IMR-90 (cell line): ENCODE measurements around the gene SNRNP40. TPM values are rescaled to one million over a fixed set of nuclear protein-coding genes. Genes with fewer than 3 reads are reported as not detected.

ENCODE experiments used
- ATAC-seq: fragments of 200-7000 bp; cut with Tn5 transposase; 2 replicates; pipeline ENCODE4 v1.9.1; 2020; ENCODE audit warnings: low read depth, mild to moderate bottlenecking, moderate library complexity
- BruUV-seq: library from RNA; stranded (reverse); fragments of 400-500 nt; replicated peaks from 2 replicates; lab custom pipeline; 2021; lab: Mats Ljungman, UMichigan
- CTCF ChIA-PET: fragments of 300-600 bp; formaldehyde crosslinking; extraction: SDS; loops from one replicate; lab custom pipeline; 2021; ENCODE audit warnings: antibody characterized with exemption; lab: Yijun Ruan, JAX
- POLR2A ChIA-PET: fragments of 300-600 bp; sonication (Branson Sonifier 250); formaldehyde crosslinking; loops from one replicate; lab custom pipeline; 2022; ENCODE audit warnings: antibody characterized with exemption; ENCODE audit not compliant: unreplicated experiment; lab: Charles Lee
- DNase-seq: peaks from one replicate; pipeline ENCODE4 v3.0.0; 2013
- H2AFZ ChIP-seq: replicated peaks from 2 replicates; pipeline ENCODE3; 2013; ENCODE audit warnings: low read length, mild to moderate bottlenecking; ENCODE audit not compliant: poor library complexity
- H2AK5ac ChIP-seq: 2 replicates; pipeline ENCODE4 v1.6.1; 2013; ENCODE audit warnings: low read depth, low read length, inconsistent platforms
- H2AK9ac ChIP-seq: replicated peaks from 2 replicates; pipeline ENCODE3; 2013; ENCODE audit warnings: mild to moderate bottlenecking, low read depth, low read length, moderate library complexity; ENCODE audit not compliant: poor library complexity
- H2BK120ac ChIP-seq: 2 replicates; pipeline ENCODE4 v1.6.1; 2013; ENCODE audit warnings: low read depth, low read length, inconsistent platforms
- H2BK15ac ChIP-seq: 3 replicates; pipeline ENCODE4 v1.6.1; 2013; ENCODE audit warnings: low read depth, low read length, inconsistent platforms
- H2BK20ac ChIP-seq: 2 replicates; pipeline ENCODE4 v1.6.1; 2013; ENCODE audit warnings: low read depth, mild to moderate bottlenecking, inconsistent platforms, low read length, moderate library complexity
- H2BK5ac ChIP-seq: 2 replicates; pipeline ENCODE4 v1.6.1; 2013; ENCODE audit warnings: mild to moderate bottlenecking, low read depth, low read length, inconsistent platforms; ENCODE audit not compliant: poor library complexity, severe bottlenecking
- H3K14ac ChIP-seq: replicated peaks from 2 replicates; pipeline ENCODE4 v1.6.1; 2013; ENCODE audit warnings: low read depth, low read length, inconsistent platforms
- H3K18ac ChIP-seq: 2 replicates; pipeline ENCODE4 v1.6.1; 2013; ENCODE audit warnings: low read depth, low read length, control low read depth
- H3K23ac ChIP-seq: 2 replicates; pipeline ENCODE4 v1.6.1; 2013; ENCODE audit warnings: low read depth, low read length, inconsistent platforms
- H3K27ac ChIP-seq: 2 replicates; pipeline ENCODE4 v1.5.1; 2013; ENCODE audit warnings: mild to moderate bottlenecking, control low read depth, low read length; ENCODE audit not compliant: insufficient read depth
- H3K27me3 ChIP-seq: 2 replicates; pipeline ENCODE4 v1.6.1; 2013; ENCODE audit warnings: low read length; ENCODE audit not compliant: control insufficient read depth, insufficient read depth
- H3K36me3 ChIP-seq: 2 replicates; pipeline ENCODE4 v1.6.1; 2013; ENCODE audit warnings: low read length, mixed read lengths; ENCODE audit not compliant: control insufficient read depth, insufficient read depth
- H3K4ac ChIP-seq: 2 replicates; pipeline ENCODE4 v1.6.1; 2013; ENCODE audit warnings: low read depth, low read length, inconsistent platforms
- H3K4me1 ChIP-seq: 2 replicates; pipeline ENCODE4 v1.6.1; 2013; ENCODE audit warnings: low read length, mixed read lengths; ENCODE audit not compliant: control insufficient read depth, insufficient read depth
- H3K4me2 ChIP-seq: 2 replicates; pipeline ENCODE4 v1.6.1; 2013; ENCODE audit warnings: low read depth, mild to moderate bottlenecking, control low read depth, low read length, moderate library complexity
- H3K4me3 ChIP-seq: 2 replicates; pipeline ENCODE4 v1.5.1; 2013; ENCODE audit warnings: low read depth, mild to moderate bottlenecking, control low read depth, low read length, moderate library complexity; ENCODE audit not compliant: insufficient read depth
- H3K56ac ChIP-seq: 2 replicates; pipeline ENCODE4 v1.6.1; 2013; ENCODE audit warnings: low read length, inconsistent platforms; ENCODE audit not compliant: insufficient read depth; ENCODE audit errors: extremely low read depth
- H3K79me1 ChIP-seq, 2 experiments: 2 replicates each; pipeline ENCODE4 v1.6.1; 2013; ENCODE audit warnings: low read length in 2 of 2, inconsistent platforms in 1 of 2, low read depth in 1 of 2
- H3K9ac ChIP-seq: 2 replicates; pipeline ENCODE4 v1.6.1; 2013; ENCODE audit warnings: low read depth, low read length, control low read depth
- H3K9me1 ChIP-seq: 2 replicates; pipeline ENCODE4 v1.6.1; 2013; ENCODE audit warnings: low read length, inconsistent platforms; ENCODE audit not compliant: insufficient read depth
- H3K9me3 ChIP-seq: 2 replicates; pipeline ENCODE4 v1.6.1; 2013; ENCODE audit warnings: low read length; ENCODE audit not compliant: control insufficient read depth, insufficient read depth
- H4K20me1 ChIP-seq: 2 replicates; pipeline ENCODE4 v1.6.1; 2013; ENCODE audit warnings: low read length, inconsistent platforms; ENCODE audit not compliant: insufficient read depth
- H4K5ac ChIP-seq: 2 replicates; pipeline ENCODE4 v1.6.1; 2013; ENCODE audit warnings: mild to moderate bottlenecking, low read depth, low read length, control low read depth
- H4K8ac ChIP-seq, 2 experiments: 2 replicates each; pipeline ENCODE4 v1.6.1; 2013; ENCODE audit warnings: low read depth in 2 of 2, low read length in 2 of 2, control low read depth in 1 of 2, inconsistent platforms in 1 of 2
- H4K91ac ChIP-seq: 2 replicates; pipeline ENCODE4 v1.6.1; 2013; ENCODE audit warnings: low read depth, low read length, inconsistent platforms; ENCODE audit not compliant: insufficient read depth
- BHLHE40 ChIP-seq: fragments of 150-350 bp; IDR thresholded peaks from 2 replicates; pipeline ENCODE4 v1.6.1; 2016; ENCODE audit warnings: mild to moderate bottlenecking, low read depth, low read length
- CHD1 ChIP-seq: IDR thresholded peaks from 2 replicates; pipeline ENCODE4 v1.6.1; 2012; ENCODE audit warnings: low read depth, low read length, improper control_type of control experiment
- ELK1 ChIP-seq: fragments of 150-350 bp; IDR thresholded peaks from 2 replicates; pipeline ENCODE4 v1.6.1; 2016; ENCODE audit warnings: low read depth, mild to moderate bottlenecking, low read length, moderate library complexity, borderline replicate concordance
- MAFK ChIP-seq: IDR thresholded peaks from 2 replicates; pipeline ENCODE4 v1.6.1; 2012; ENCODE audit warnings: low read depth, low read length, improper control_type of control experiment
- NFE2L2 ChIP-seq: fragments of 150-350 bp; IDR thresholded peaks from 2 replicates; pipeline ENCODE4 v1.6.1; 2016; ENCODE audit warnings: low read depth, mild to moderate bottlenecking, low read length
- RAD21 ChIP-seq: IDR thresholded peaks from 2 replicates; pipeline ENCODE4 v1.6.1; 2012; ENCODE audit warnings: low read length, improper control_type of control experiment
- RCOR1 ChIP-seq: IDR thresholded peaks from 2 replicates; pipeline ENCODE4 v1.6.1; 2012; ENCODE audit warnings: mild to moderate bottlenecking, low read length, improper control_type of control experiment; ENCODE audit not compliant: insufficient replicate concordance
- WGBS, 2 experiments: methylation state at CpG; one replicate each; pipeline versions ENCODE4 v1.1.5 to v1.1.7; 2013; ENCODE audit warnings: missing lambda C conversion rate in 2 of 2; ENCODE audit not compliant: insufficient read length in 1 of 2; ENCODE audit errors: extremely low coverage in 2 of 2; 5-methylcytosine and 5-hydroxymethylcytosine counted together
- dilution Hi-C: fragments of 300-500 bp; cut with HindIII; formaldehyde crosslinking; loops from one replicate; pipeline ENCODE4 v1.14.3; 2018; ENCODE audit warnings: low sequenced_read_pairs; ENCODE audit not compliant: unreplicated experiment
- in situ Hi-C: fragments of 300-500 bp; cut with MboI; formaldehyde crosslinking; loops from 3 replicates; pipeline ENCODE4 v1.14.3; 2019; ENCODE audit warnings: low sequenced_read_pairs, inconsistent platforms, mixed read lengths
- intact Hi-C: fragments of 100-400 bp; cut with micrococcal nuclease; formaldehyde crosslinking; loops from 2 replicates; pipeline ENCODE4 v1.10.0; 2022
- polyA plus RNA-seq, 3 experiments: library from polyadenylated mRNA; depleted of rRNA; stranded (reverse); fragments of >200 nt; gene quantifications; 2 replicates each; pipeline ENCODE4 v1.2.3, GENCODE V29; 2012; ENCODE audit warnings: low replicate concordance in 1 of 3
- total RNA-seq: library from RNA; depleted of rRNA; stranded (reverse); fragments of >200 nt; gene quantifications from 2 replicates; pipeline ENCODE4 v1.2.3, GENCODE V29; 2012

SNRNP40 gene
- total and polyA plus RNA-seq, 2 of the 4 experiments (the other 2 are of a cell fraction) = 52.3 to 178 TPM

DNA sequence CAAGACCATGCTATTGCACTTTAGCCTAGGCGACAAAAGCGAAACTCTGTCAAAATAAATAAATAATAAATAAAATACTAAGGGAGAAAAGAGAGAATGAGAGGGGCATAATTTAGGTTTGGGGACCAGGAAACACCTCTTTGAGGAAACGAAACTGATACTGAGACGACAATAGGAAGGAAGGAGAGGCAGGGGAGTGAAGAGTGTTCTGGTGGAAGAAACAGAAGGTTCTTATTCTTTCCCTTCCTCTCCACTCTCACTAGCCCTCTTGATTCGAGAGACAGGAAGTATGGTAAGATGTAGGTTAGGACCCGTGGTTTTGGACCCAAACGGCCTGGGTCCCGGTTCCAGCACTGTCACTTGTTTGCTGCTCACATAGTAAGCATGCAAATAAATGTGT is 55.3 kb downstream of the SNRNP40 start:
- Histone ChIP-seq H2BK5ac (no peak overlapping the region), H3K9me1 (no peaks in the 10 kb centered on the region), H4K91ac (no peak overlapping the region), H3K23ac (no peak overlapping the region), H2AFZ (no peak overlapping the region), H3K4me3 (no peak overlapping the region), H2BK20ac (no peak overlapping the region), H3K4me1 (no peaks in the 10 kb centered on the region), H2BK15ac (no peak overlapping the region), H3K4me2 (no peak overlapping the region), H4K20me1 (no peaks in the 10 kb centered on the region), H3K14ac (no peak overlapping the region), H3K4ac (no peak overlapping the region), H3K9ac (no peak overlapping the region), H3K9me3 (no peaks in the 10 kb centered on the region), H3K79me1 (no peaks in the 10 kb centered on the region), H4K5ac (no peak overlapping the region), H3K36me3 (no peaks in the 10 kb centered on the region), H4K8ac (no peak overlapping the region), H2BK120ac (no peak overlapping the region), H2AK9ac (no peak overlapping the region), H3K18ac (no peak overlapping the region), H3K27ac (no peak overlapping the region), H3K27me3 (peaks cover 50% of the 10 kb centered on the region), H2AK5ac (no peak overlapping the region), H3K56ac (no peak overlapping the region)
- intact Hi-C loops = no loop called here
- no TSS peak for BruUV-seq
- in situ Hi-C loops = no loop called here
- 80% methylated on average over 1 of the region's 8 CpGs; no CpG with 5 or more reads in 1 of the 2 experiments for WGBS, 2 experiments
- no peak for DNase-seq
- ChIA-PET POLR2A (no interaction called here), CTCF (no interaction called here)
- TF ChIP-seq MAFK = no peak
- no peak for TF ChIP-seq RAD21
- TF ChIP-seq ELK1 = no peak
- TF ChIP-seq BHLHE40 = no peak
- TF ChIP-seq CHD1 = no peak
- no peak for TF ChIP-seq NFE2L2
- TF ChIP-seq RCOR1 = no peak
- no peak for ATAC-seq
- dilution Hi-C loops = no loop called here
